SU-DHL-6 (cell line): ENCODE measurements around the gene BCAS1.

Source experiments
- CTCF ChIP-seq: fragments of 200-600 bp; sonication (generic); IDR thresholded peaks from one replicate; pipeline ENCODE4 v1.5.1; 2017; ENCODE audit warnings: antibody characterized with exemption, mild to moderate bottlenecking, low read length, moderate library complexity; ENCODE audit not compliant: insufficient read depth, poor library complexity, severe bottlenecking
- EZH2phosphoT487 ChIP-seq: fragments of 200-600 bp; sonication (generic), shearing (Covaris generic); conservative IDR thresholded peaks from 2 replicates; pipeline ENCODE4 v1.6.1; 2018; ENCODE audit warnings: mild to moderate bottlenecking, antibody characterized with exemption, low read length, moderate library complexity, mixed read lengths

- TF ChIP-seq CTCF, result no peak
- no peak for TF ChIP-seq EZH2phosphoT487
Measured at GRCh38 chr20:53938739-53939138, 131.7 kb downstream of the BCAS1 start.
